ENCODE measurements around the gene PROM1.

PROM1 gene

GRCh38 chr4:15986907-15987306 lies 96.9 kb downstream of the PROM1 start:
- DNase-seq (ENCODE audit: low read depth): no peak

GRCh38 chr4:15983610-15984009 lies 100.2 kb downstream of the PROM1 start:
- DNase-seq (ENCODE audit: low read depth): no peak

GRCh38 chr4:15982842-15983524 lies 100.8 kb downstream of the PROM1 start:
- no peak for DNase-seq (ENCODE audit: low read depth)

GRCh38 chr4:15976456-15977447 lies 107.1 kb downstream of the PROM1 start:
- DNase-seq (ENCODE audit: low read depth): no peak

- no peak for DNase-seq (ENCODE audit: low read depth)
Observed at GRCh38 chr4:15971068-15971801, 112.6 kb downstream of the PROM1 start.

- no peak for DNase-seq (ENCODE audit: low read depth)
Observed at GRCh38 chr4:15968551-15969300, 115.1 kb downstream of the PROM1 start.

- no peak for DNase-seq (ENCODE audit: low read depth)
Observed at GRCh38 chr4:15965325-15965724, 118.5 kb downstream of the PROM1 start.

- DNase-seq (ENCODE audit: low read depth): no peak
Observed at GRCh38 chr4:15964159-15964558, 119.7 kb downstream of the PROM1 start.

GRCh38 chr4:15963576-15963975 lies 120.2 kb downstream of the PROM1 start:
- no peak for DNase-seq (ENCODE audit: low read depth)

- no peak for DNase-seq (ENCODE audit: low read depth)
Observed at GRCh38 chr4:15963001-15963451, 120.8 kb downstream of the PROM1 start, which contains the start of gene FGFBP2. TSS of gene FGFBP2 (minus strand) at chr4:15963175. CDS start at chr4:15963129, 46 bp downstream.

GRCh38 chr4:15961781-15962510 lies 121.9 kb downstream of the PROM1 start:
- DNase-seq (ENCODE audit: low read depth): no peak

- DNase-seq (ENCODE audit: low read depth): no peak
Observed at GRCh38 chr4:15958562-15958961, 125.3 kb downstream of the PROM1 start.

GRCh38 chr4:15956179-15956850 lies 127.5 kb downstream of the PROM1 start:
- peak; percentile 51 for DNase-seq (ENCODE audit: low read depth)

- DNase-seq (ENCODE audit: low read depth): no peak
Observed at GRCh38 chr4:15955670-15956069, 128.2 kb downstream of the PROM1 start.

GRCh38 chr4:15953625-15954024 lies 130.2 kb downstream of the PROM1 start:
- DNase-seq (ENCODE audit: low read depth): no peak

- DNase-seq (ENCODE audit: low read depth): no peak
Observed at GRCh38 chr4:15951781-15952180, 132.0 kb downstream of the PROM1 start.

GRCh38 chr4:15948826-15949225 lies 135.0 kb downstream of the PROM1 start:
- no peak for DNase-seq (ENCODE audit: low read depth)

GRCh38 chr4:15947684-15948083 lies 136.1 kb downstream of the PROM1 start:
- no peak for DNase-seq (ENCODE audit: low read depth)

GRCh38 chr4:15945516-15945915 lies 138.3 kb downstream of the PROM1 start:
- no peak for DNase-seq (ENCODE audit: low read depth)

GRCh38 chr4:15944895-15945294 lies 138.9 kb downstream of the PROM1 start:
- no peak for DNase-seq (ENCODE audit: low read depth)
